ENCODE results near the gene CLDN7. TPM values are rescaled to one million over a fixed set of nuclear protein-coding genes. Genes with fewer than 3 reads are reported as not detected.

The CLDN7 gene
- total RNA-seq, 2 experiments from 2014 or later: 0.32 TPM; not detected in 1

DNA sequence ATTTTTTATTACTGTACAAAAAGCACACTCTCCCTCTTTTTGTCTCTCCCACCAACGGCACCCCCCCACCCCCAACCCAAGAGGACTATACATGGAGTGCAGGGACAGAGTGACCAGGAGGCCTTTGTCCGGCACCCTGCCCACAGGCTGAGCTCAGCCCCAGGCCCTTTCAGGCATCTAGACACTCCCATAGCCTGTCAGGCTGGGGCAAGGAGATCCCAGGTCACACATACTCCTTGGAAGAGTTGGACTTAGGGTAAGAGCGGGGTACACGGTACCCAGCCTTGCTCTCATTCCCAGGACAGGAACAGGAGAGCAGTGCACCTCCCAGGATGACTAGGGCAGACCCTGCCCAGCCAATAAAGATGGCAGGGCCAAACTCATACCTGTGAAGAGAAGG, 2.1 kb downstream of the CLDN7 start:
- H3K79me2 ChIP-seq (ENCODE audit: insufficient read depth, low read depth, low read length): no peaks in the 10 kb centered on the region
- no peaks in the 10 kb centered on the region for H3K9me2 ChIP-seq (ENCODE audit: insufficient read depth, low read length)
- TF ChIP-seq, protein P1, sequence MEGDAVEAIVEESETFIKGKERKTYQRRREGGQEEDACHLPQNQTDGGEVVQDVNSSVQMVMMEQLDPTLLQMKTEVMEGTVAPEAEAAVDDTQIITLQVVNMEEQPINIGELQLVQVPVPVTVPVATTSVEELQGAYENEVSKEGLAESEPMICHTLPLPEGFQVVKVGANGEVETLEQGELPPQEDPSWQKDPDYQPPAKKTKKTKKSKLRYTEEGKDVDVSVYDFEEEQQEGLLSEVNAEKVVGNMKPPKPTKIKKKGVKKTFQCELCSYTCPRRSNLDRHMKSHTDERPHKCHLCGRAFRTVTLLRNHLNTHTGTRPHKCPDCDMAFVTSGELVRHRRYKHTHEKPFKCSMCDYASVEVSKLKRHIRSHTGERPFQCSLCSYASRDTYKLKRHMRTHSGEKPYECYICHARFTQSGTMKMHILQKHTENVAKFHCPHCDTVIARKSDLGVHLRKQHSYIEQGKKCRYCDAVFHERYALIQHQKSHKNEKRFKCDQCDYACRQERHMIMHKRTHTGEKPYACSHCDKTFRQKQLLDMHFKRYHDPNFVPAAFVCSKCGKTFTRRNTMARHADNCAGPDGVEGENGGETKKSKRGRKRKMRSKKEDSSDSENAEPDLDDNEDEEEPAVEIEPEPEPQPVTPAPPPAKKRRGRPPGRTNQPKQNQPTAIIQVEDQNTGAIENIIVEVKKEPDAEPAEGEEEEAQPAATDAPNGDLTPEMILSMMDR (conservative IDR thresholded peaks at IDR 0.05; ENCODE audit: low read length): no peak
- no peak for TF ChIP-seq EZH2phosphoT487 (IDR thresholded peaks at IDR 0.05; ENCODE audit: borderline replicate concordance, low read depth, low read length)
- no peak overlapping the region for H3K4me2 ChIP-seq (ENCODE audit: low read length)
- H3K36me3 ChIP-seq (ENCODE audit: insufficient read depth, low read length): peaks cover 37% of the 10 kb centered on the region
- POLR2A ChIA-PET: no interaction called here
- CTCF ChIA-PET (ENCODE audit: unreplicated experiment): no interaction called here
- no peak overlapping the region for H3K4me3 ChIP-seq (ENCODE audit: low read depth, low read length, poor library complexity, severe bottlenecking)
- no peak for DNase-seq (ENCODE audit: low spot score)
- H4K20me1 ChIP-seq (ENCODE audit: insufficient read depth, low read length): no peaks in the 10 kb centered on the region
- H3K27ac ChIP-seq (ENCODE audit: low read depth, low read length, poor library complexity, severe bottlenecking): no peak overlapping the region
- peaks cover 17% of the 10 kb centered on the region for H3K4me1 ChIP-seq (ENCODE audit: insufficient read depth, low read length, poor library complexity, severe bottlenecking)
- H2AFZ ChIP-seq (ENCODE audit: low read length): no peak overlapping the region
- no peaks in the 10 kb centered on the region for H3K9me3 ChIP-seq (ENCODE audit: low read length)
- intact Hi-C loops (cut with micrococcal nuclease; ENCODE audit: unreplicated experiment): no loop called here
- no TSS peak for BruUV-seq (replicated peaks)

DNA sequence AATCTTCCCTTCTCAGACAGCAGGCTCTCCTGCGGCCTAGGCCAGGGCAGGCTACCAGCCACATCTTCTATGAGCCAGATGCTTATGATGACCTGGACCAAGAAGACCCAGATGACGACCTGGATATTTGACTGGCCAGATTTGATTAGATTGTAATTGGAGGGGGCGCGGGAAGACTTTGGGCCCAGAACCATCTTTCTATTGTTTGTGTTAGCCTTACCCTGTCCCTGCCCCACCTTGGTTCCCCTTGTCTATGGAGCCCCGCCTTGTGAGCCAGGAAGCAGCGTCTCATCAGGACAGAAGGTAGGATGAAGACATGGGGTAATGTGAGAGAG, 2.8 kb downstream of the CLDN7 start:
- intact Hi-C loops (cut with micrococcal nuclease; ENCODE audit: unreplicated experiment): no loop called here
- no peaks in the 10 kb centered on the region for H3K79me2 ChIP-seq (ENCODE audit: insufficient read depth, low read depth, low read length)
- H3K9me2 ChIP-seq (ENCODE audit: insufficient read depth, low read length): no peaks in the 10 kb centered on the region
- no peaks in the 10 kb centered on the region for H4K20me1 ChIP-seq (ENCODE audit: insufficient read depth, low read length)
- peaks cover 43% of the 10 kb centered on the region for H3K36me3 ChIP-seq (ENCODE audit: insufficient read depth, low read length)
- no peak overlapping the region for H3K4me2 ChIP-seq (ENCODE audit: low read length)
- CTCF ChIA-PET (ENCODE audit: unreplicated experiment): no interaction called here
- peaks cover 17% of the 10 kb centered on the region for H3K4me1 ChIP-seq (ENCODE audit: insufficient read depth, low read length, poor library complexity, severe bottlenecking)
- TF ChIP-seq EZH2phosphoT487 (IDR thresholded peaks at IDR 0.05; ENCODE audit: borderline replicate concordance, low read depth, low read length): no peak
- TF ChIP-seq, protein P1 (conservative IDR thresholded peaks at IDR 0.05; ENCODE audit: low read length): no peak
- no peak overlapping the region for H3K27ac ChIP-seq (ENCODE audit: low read depth, low read length, poor library complexity, severe bottlenecking)
- no peak overlapping the region for H3K4me3 ChIP-seq (ENCODE audit: low read depth, low read length, poor library complexity, severe bottlenecking)
- no peak for DNase-seq (ENCODE audit: low spot score)
- POLR2A ChIA-PET: interaction anchor here (0.6 kb wide), 1 partner anchor 17 kb away, joined by 7 read pairs; no protein-coding TSS in a partner anchor
- no peak overlapping the region for H2AFZ ChIP-seq (ENCODE audit: low read length)
- H3K9me3 ChIP-seq (ENCODE audit: low read length): no peaks in the 10 kb centered on the region
- no TSS peak for BruUV-seq (replicated peaks)

DNA sequence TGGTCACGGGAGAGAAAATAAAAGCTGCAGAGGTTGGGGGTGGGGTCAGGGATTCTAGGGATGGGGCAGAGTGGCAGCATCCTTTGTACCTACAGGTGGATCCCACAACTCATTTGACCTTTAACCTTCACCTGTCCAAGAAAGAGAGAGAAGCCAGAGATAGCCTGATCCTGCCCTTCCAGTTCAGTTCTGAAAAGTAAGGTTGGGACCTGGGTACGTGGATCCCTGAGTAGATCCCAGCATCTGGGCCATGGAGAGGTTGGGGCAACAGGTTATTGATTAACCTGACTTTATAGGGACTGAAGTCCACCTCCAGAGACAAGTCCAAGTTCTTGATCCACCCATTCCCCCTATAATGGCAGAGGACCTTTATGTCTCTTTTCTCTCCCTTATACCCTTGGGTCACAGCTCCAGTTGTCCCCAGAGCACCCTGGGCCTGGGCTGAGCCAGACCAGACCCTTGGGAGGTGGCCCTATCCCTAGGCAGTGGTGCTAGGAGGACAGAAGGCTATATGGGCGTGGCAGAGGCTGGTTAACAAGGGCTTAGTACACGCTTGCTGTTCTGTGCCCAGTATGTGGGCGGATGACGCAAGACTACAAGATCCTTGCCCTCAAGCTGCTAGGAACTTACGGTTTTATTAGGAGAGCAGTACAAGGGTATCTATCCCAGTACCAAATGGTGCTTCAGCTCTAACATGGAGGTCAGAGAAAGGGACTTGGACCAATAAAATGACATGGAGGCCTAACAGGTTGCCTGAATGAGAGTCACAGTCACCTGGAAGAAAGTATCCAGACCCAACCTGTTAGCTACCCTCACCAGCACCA, 3.3 kb downstream of the CLDN7 start:
- BruUV-seq (replicated peaks): no TSS peak
- H3K36me3 ChIP-seq (ENCODE audit: insufficient read depth, low read length): peaks cover 49% of the 10 kb centered on the region
- no peak overlapping the region for H3K4me3 ChIP-seq (ENCODE audit: low read depth, low read length, poor library complexity, severe bottlenecking)
- no peaks in the 10 kb centered on the region for H3K9me2 ChIP-seq (ENCODE audit: insufficient read depth, low read length)
- H3K9me3 ChIP-seq (ENCODE audit: low read length): no peaks in the 10 kb centered on the region
- no peak for DNase-seq (ENCODE audit: low spot score)
- POLR2A ChIA-PET: interaction anchor here (0.6 to 0.7 kb wide), 2 partner anchors 16 to 392 kb away, joined by 3 to 7 read pairs; no protein-coding TSS in a partner anchor
- intact Hi-C loops (cut with micrococcal nuclease; ENCODE audit: unreplicated experiment): no loop called here
- CTCF ChIA-PET (ENCODE audit: unreplicated experiment): no interaction called here
- no peak for TF ChIP-seq EZH2phosphoT487 (IDR thresholded peaks at IDR 0.05; ENCODE audit: borderline replicate concordance, low read depth, low read length)
- TF ChIP-seq, protein P1 (conservative IDR thresholded peaks at IDR 0.05; ENCODE audit: low read length): no peak
- no peak overlapping the region for H3K27ac ChIP-seq (ENCODE audit: low read depth, low read length, poor library complexity, severe bottlenecking)
- no peak overlapping the region for H3K4me2 ChIP-seq (ENCODE audit: low read length)
- H3K79me2 ChIP-seq (ENCODE audit: insufficient read depth, low read depth, low read length): peaks cover 2% of the 10 kb centered on the region; the same call in 1 of the 2 replicates
- H4K20me1 ChIP-seq (ENCODE audit: insufficient read depth, low read length): no peaks in the 10 kb centered on the region
- H3K4me1 ChIP-seq (ENCODE audit: insufficient read depth, low read length, poor library complexity, severe bottlenecking): peaks cover 17% of the 10 kb centered on the region
- H2AFZ ChIP-seq (ENCODE audit: low read length): no peak overlapping the region
